ENCODE measurements around the gene SCNN1G. TPM values are rescaled to one million over a fixed set of nuclear protein-coding genes. Genes with fewer than 3 reads are reported as not detected.
A peak's percentile ranks its signal among the peaks of the same experiment; 100 is the strongest.

SCNN1G gene
- total and polyA plus RNA-seq, 2 of the 13 experiments (the other 11 are each of a cell fraction or from before 2014, with no cell fraction given), result not detected

DNA sequence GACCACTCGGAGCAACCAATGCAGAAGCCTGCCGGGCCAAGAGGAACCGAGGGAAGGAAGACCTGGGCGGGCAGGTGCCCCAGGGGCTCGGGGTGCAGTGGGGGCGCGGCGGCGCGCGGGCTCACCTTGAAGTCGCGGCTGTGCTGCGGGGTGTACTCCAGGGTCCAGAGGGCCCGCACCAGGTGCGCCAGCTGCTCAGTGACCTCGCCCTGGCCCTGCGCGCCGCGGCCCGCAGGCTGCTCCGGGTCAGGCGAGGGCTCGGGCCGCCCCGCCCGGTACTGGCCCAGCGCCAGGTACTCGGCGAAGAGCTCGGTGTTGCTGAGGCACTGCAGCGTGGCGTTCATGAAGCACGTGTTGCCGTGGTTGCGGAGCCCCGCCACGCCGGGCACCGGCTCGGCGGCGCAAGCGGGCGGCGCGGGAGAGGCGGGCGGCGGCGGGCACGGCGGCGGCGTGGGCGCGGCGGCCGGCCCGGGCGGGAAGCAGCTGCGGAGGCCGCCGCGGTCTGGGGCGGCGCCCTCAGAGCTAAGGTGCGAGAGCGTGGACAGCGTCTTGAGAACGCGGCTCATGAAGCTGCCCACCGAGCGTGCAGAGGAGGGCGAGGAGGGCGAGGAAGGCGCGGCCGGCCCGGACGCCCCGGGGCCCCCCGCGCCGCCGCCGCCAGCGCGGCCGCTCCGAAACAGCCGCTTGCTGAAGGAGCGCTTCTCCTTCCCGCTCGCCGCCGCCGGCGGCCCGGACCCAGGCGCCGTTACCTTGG, 33.9 kb upstream of the SCNN1G start (continued):
- TF ChIP-seq, protein P1, sequence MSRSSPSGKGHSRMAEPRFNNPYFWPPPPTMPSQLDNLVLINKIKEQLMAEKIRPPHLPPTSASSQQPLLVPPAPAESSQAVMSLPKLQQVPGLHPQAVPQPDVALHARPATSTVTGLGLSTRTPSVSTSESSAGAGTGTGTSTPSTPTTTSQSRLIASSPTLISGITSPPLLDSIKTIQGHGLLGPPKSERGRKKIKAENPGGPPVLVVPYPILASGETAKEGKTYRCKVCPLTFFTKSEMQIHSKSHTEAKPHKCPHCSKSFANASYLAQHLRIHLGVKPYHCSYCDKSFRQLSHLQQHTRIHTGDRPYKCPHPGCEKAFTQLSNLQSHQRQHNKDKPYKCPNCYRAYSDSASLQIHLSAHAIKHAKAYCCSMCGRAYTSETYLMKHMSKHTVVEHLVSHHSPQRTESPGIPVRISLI (CRISPR knock-in tag; IDR thresholded peaks at IDR 0.05; ENCODE audit: borderline replicate concordance), result no peak
- TF ChIP-seq EED (CRISPR knock-in tag; IDR thresholded peaks at IDR 0.05), result peak; percentile 66; the same call in 1 of the 2 replicates
- TF ChIP-seq, protein P2, sequence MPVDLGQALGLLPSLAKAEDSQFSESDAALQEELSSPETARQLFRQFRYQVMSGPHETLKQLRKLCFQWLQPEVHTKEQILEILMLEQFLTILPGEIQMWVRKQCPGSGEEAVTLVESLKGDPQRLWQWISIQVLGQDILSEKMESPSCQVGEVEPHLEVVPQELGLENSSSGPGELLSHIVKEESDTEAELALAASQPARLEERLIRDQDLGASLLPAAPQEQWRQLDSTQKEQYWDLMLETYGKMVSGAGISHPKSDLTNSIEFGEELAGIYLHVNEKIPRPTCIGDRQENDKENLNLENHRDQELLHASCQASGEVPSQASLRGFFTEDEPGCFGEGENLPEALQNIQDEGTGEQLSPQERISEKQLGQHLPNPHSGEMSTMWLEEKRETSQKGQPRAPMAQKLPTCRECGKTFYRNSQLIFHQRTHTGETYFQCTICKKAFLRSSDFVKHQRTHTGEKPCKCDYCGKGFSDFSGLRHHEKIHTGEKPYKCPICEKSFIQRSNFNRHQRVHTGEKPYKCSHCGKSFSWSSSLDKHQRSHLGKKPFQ (CRISPR knock-in tag; IDR thresholded peaks at IDR 0.05; ENCODE audit: insufficient replicate concordance), result peak; percentile 38

DNA sequence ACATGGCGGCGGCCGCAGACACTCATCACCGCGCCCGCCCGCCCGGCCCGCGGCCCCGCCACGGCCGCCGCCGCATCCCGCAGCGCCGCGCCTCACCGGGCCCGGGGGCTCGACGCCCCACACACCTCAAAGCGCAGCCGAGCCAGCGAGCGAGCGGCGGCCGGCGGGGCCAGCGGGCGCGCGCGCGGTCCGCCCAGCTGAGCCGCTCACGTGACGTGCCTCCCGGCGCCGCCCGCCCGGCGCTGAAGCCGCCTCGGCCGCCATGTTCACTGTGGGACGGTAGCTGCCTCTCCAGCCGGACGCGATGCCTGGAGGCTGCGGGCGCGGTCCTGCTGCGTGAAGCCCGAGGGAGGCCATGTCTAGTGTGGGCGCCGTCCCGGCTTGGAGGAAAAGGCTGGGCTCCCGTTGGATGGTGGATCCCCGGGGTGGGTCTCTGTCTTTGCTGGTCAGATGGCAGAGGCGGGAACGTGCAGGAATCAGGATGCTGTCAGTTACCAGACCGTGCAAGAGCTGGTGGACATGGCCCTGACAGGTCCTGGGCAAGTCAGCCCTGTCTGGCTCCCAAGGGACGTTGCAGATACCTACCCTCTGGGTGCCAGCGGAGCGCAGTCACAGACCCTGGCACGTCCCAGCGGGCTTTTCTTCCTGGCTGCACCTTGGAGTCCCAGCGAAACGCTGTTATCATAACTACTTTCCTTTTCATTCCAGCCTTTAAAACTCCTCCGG, 33.1 kb upstream of the SCNN1G start, which contains the start of gene USP31:
Gene USP31 (minus strand): TSS at position 186 of the 726 bp plus-strand sequence. CDS start 182 bp downstream, at position 4.
- Histone ChIP-seq H3K9ac (ENCODE audit: insufficient read depth, low read depth, low read length) (peak within 1 kb of the TSS; percentile 85), H3K4me2 (ENCODE audit: low read depth, low read length) (peak within 1 kb of the TSS; percentile 97), H4K20me1 (ENCODE audit: insufficient read depth, low read length) (peaks cover 4% of the 10 kb centered on the region; the same call in 1 of the 2 replicates), H3K36me3 (replicated peaks in 1 of 2; ENCODE audit: control insufficient read depth in 1 of 2, insufficient read depth in 2 of 2, low read length in 2 of 2) (no peaks in the 10 kb centered on the region; a peak in 1 of 5 replicates), H3K27me3 (ENCODE audit: control insufficient read depth in 1 of 2, insufficient read depth in 2 of 2, low read length in 2 of 2) (peaks cover 0 to 5% of the 10 kb centered on the region in 2 experiments; a peak in 1 of 5 replicates), H3K4me3 (replicated peaks in 1 of 3; ENCODE audit: insufficient read depth in 1 of 3, low read depth in 2 of 3, low read length in 3 of 3) (peak within 1 kb of the TSS; percentile 95 to 99 (median 95)), H3K79me2 (ENCODE audit: insufficient read depth, low read length) (peaks cover 42% of the 10 kb centered on the region), H2AFZ (ENCODE audit: low read length) (peak within 1 kb of the TSS; percentile 98), H3K4me1 (ENCODE audit: insufficient read depth, low read length) (peaks cover 61% of the 10 kb centered on the region), H3K27ac (ENCODE audit: extremely low read length, insufficient read depth, low read length) (peak within 1 kb of the TSS; percentile 74), H3K9me3 (ENCODE audit: low read length) (no peaks in the 10 kb centered on the region)
- 4% methylated on average over 14 of the region's 75 CpGs for WGBS (ENCODE audit: low lambda C conversion rate)
- no TSS peak for BruUV-seq (replicated peaks)
- intact Hi-C loops (cut with micrococcal nuclease; ENCODE audit: unreplicated experiment), result no loop called here
- in situ Hi-C loops (cut with HindIII; ENCODE audit: extremely low pct_ligation_motif_present, low pct_unique_long_range_greater_than_20kb), result loop anchor here (10.0 kb wide), 1 partner anchor 65 kb away; no protein-coding TSS in a partner anchor
- POLR2A ChIA-PET, result interaction anchor here (0.7 to 2.3 kb wide), 7 partner anchors 8 to 57 kb away, joined by 3 to 11 read pairs (median 3); no protein-coding TSS in a partner anchor
- CTCF ChIA-PET (ENCODE audit: low intra/inter-chr PET ratio, low total read pairs), result no interaction called here
- ATAC-seq (peak; percentile 98), DNase-seq (ENCODE audit: low spot score) (peak; percentile 96), FAIRE-seq (peak; percentile 64)
- TF ChIP-seq, protein P3, sequence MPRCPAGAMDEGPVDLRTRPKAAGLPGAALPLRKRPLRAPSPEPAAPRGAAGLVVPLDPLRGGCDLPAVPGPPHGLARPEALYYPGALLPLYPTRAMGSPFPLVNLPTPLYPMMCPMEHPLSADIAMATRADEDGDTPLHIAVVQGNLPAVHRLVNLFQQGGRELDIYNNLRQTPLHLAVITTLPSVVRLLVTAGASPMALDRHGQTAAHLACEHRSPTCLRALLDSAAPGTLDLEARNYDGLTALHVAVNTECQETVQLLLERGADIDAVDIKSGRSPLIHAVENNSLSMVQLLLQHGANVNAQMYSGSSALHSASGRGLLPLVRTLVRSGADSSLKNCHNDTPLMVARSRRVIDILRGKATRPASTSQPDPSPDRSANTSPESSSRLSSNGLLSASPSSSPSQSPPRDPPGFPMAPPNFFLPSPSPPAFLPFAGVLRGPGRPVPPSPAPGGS (CRISPR knock-in tag; IDR thresholded peaks at IDR 0.05), result peak; percentile 71; the same call in 1 of the 2 replicates
- TF ChIP-seq HMGA1 (CRISPR knock-in tag; conservative IDR thresholded peaks at IDR 0.05), result no peak
- peak; percentile 99; the same call in 1 of the 2 replicates for TF ChIP-seq SMAD1 (CRISPR knock-in tag; IDR thresholded peaks at IDR 0.05; ENCODE audit: borderline replicate concordance, low read depth)
- TF ChIP-seq ESRRA (CRISPR knock-in tag; IDR thresholded peaks at IDR 0.05; ENCODE audit: low read depth), result peak; percentile 79; the same call in 1 of the 2 replicates
- TF ChIP-seq ZNF563 (CRISPR knock-in tag; IDR thresholded peaks at IDR 0.05), result peak; percentile 68
- peak; percentile 69 for TF ChIP-seq HNRNPK (IDR thresholded peaks at IDR 0.05; ENCODE audit: low read depth, low read length, poor library complexity, severe bottlenecking)
- TF ChIP-seq GFI1 (CRISPR knock-in tag; IDR thresholded peaks at IDR 0.05; ENCODE audit: borderline replicate concordance), result no peak
- no peak; the same call in 1 of the 2 replicates for TF ChIP-seq ZBTB21 (CRISPR knock-in tag; IDR thresholded peaks at IDR 0.05)
- TF ChIP-seq, protein P4, sequence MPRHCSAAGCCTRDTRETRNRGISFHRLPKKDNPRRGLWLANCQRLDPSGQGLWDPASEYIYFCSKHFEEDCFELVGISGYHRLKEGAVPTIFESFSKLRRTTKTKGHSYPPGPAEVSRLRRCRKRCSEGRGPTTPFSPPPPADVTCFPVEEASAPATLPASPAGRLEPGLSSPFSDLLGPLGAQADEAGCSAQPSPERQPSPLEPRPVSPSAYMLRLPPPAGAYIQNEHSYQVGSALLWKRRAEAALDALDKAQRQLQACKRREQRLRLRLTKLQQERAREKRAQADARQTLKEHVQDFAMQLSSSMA (CRISPR knock-in tag; IDR thresholded peaks at IDR 0.05), result no peak
- TF ChIP-seq NCOA5 (CRISPR knock-in tag; IDR thresholded peaks at IDR 0.05), result no peak
- no peak for TF ChIP-seq STAG1 (CRISPR knock-in tag; IDR thresholded peaks at IDR 0.05)
- peak; percentile 49; the same call in 1 of the 2 replicates for TF ChIP-seq ZFY (CRISPR knock-in tag; IDR thresholded peaks at IDR 0.05)

Measured in HepG2 (cell line).